ENCODE results near the gene KIN.

DNA sequence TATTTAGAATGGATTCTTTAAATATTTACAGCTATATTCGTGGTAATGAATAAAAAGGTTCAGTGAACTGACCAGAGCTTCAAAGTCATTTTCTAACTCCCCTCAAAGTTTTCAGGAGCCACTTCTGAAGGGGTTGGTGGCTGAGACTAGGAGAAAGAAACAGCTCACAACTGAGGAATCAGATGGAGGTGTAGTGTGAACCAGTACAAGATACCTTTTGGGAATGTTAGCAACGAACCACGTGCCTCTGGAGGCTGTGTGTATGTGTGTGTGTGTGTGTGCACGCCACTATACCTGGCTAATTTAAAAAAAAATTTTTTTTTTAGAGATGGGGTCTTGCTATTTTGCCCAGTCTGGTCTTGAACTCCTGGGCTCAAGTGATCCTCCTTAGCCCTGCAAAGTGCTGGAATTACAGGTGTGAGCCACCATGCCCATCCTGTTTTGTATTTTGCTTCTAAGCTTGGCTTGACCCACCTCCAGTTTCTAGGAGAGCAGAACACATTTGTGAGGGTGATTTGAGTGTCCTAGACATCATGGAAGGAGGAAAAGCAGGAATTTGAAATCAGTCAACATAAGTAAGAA, 21.0 kb upstream of the KIN start:
- no peak for TF ChIP-seq CTCF (IDR thresholded peaks at IDR 0.05)
- TF ChIP-seq POLR2A (IDR thresholded peaks at IDR 0.05): no peak

Data from heart left ventricle (tissue), 13 donors.